GM19238 (cell line): ENCODE results near the gene CACNA1A.
"Not testable (repeated sequence)": the region's sequence is repeated elsewhere in the genome, so short reads cannot be mapped to it uniquely, and the experiment has no call there.

Experiments used
- DNase-seq: peaks from one replicate; pipeline ENCODE4 v3.0.0; 2011; ENCODE audit warnings: low spot score; ENCODE audit not compliant: insufficient read length

The CACNA1A gene

DNA sequence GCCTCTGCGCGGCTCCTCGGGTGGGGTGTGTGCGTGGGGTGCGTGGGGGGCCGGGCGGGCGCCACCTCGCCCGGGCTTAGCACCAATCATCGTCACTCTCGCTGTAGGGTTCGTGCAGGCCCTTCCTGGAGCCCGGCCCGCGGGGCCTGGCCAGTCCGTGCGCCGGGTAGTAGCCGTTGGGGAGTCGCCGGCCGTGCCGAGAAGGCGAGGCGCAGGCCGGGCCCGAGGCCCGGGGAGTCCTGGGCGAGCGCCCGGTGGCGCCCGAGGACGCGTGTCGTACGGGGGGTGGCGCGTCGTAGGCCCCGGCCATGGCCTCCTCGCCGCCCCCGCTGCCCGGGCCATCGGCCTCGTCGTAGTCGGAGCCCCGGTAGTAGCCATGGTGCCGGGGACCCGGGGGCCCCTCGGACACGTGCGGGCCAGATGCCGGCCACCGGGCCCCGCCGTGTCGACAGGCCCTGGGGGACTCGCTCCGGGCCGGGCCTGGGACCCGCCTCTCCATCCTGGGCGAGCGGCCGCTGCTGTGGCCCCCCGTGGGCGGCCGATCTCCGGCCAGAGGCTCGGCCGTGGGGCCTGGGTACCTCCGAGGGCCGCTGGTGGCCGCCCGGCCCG lies 298.9 kb downstream of the CACNA1A start:
- no peak for DNase-seq

DNA sequence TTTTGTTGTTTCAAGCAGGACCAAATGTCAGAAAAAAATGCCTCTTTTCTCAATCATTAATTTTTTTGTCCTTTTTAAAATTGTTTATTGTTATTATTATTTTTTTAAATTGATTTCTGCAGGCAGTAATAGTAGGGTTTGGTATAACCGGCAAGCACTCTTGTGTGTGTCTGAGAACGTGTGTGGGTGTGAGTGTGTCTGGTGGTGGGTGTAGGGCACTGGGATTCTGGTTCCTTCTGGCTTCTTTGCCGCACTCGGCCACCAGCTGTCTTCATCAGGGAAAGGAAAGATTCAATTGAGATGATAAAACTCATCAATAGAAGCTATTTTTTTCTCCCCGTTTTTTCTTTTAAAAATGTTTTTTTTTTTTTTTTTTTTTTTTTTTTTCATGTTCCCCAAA lies 299.7 kb downstream of the CACNA1A start:
- no peak for DNase-seq

- DNase-seq, result not testable (repeated sequence)
These were observed 304.2 kb downstream of the CACNA1A start for GRCh38 chr19:13202112-13202511.

DNA sequence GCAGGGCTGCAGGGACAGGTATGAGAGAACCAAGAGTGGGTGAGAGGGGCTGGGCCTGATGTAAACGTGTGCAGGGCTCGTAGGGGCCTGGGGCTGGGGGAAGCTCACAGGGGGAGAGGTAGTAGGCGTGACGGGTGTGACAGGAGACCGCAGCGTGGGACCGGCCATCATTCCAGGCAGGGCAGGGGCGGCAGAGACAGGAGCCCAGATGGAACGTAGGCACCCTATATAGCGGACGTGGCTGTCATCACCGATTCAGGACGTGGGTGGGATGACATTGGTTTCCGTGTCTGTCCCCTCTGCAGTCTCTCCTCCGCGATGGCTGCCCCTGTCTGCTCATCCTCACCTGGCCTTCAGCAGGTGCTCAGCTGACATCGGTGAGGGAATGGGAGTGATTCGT lies 307.6 kb downstream of the CACNA1A start:
- DNase-seq, result no peak

DNA sequence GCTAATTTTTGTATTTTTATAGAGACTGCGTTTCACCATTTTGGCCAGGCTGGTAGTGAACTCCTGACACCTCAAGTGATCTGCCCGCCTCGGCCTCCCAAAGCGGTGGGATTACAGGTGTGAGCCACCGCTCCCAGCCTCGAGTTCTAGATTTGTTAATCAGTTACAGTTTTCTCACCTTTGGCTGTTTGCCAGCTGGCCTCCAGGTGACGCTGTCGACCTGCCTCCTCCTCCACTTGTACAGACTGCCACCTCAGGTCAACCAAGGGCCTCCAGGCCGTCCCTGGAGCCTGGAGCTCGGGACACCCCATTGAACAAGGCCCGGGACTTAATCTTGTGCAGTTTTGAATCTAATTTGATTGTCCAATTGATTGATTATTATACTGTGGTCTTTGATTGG lies 310.6 kb downstream of the CACNA1A start:
- no peak for DNase-seq

DNA sequence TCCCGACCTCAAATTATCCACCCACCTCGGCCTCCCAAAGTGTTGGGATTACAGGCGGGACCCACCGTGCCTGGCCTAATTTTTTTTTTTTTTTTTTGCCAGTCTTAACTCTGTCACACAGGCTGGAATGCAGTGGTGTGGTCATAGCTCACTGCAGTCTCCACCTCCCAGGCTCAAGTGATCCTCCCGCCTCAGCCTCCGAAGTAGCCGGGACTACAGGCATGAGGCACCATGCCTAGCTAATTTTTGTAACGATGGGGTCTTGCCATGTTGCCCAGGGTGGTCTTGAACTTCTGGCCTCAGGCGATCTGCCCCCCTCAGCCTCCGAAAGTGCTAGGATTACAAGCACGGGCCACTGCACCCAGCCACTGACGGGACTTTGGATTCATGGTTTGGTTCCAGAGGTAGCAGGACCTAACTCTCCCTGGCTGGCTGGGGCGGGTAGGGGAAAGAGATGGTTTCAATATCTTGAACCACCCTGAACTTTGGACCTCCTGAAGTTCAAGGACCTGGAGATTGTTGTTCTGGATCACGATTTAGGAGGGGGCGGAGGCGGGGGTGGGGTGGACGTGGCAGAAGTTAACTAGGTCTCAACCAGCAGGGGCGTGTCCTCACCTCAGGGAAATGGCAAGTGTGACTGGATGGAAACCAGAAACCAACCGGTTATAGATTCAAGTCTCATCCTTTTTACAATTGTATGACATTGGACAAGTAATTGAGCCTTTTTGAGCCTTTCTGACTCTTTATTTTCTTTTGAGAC lies 315.3 kb downstream of the CACNA1A start:
- DNase-seq, result no peak

DNA sequence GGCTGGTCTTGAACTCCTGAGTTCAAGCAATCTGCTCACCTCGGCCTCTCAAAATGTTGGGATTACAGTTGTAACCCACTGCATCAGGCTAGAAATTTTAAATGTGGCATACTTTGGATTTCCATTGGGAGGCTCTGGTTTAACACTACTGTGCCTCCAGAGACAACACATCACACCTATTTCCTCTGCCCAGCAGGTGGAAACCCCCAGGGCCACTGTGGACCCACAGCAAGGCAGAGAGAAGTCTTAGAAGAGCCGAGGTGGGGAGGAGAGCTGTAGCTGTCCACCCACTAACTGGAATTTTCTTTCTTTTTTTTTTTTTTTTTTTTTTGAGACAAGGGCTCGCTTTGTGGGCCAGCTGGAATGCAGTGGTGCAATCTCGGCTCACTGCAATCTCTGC lies 316.7 kb downstream of the CACNA1A start:
- no peak for DNase-seq

- DNase-seq, result no peak
These were observed 318.9 kb downstream of the CACNA1A start for GRCh38 chr19:13187419-13187818.

- DNase-seq, result not testable (repeated sequence)
These were observed 319.6 kb downstream of the CACNA1A start for GRCh38 chr19:13186688-13187087.

- DNase-seq, result not testable (repeated sequence)
These were observed 320.3 kb downstream of the CACNA1A start for GRCh38 chr19:13185763-13186657.

DNA sequence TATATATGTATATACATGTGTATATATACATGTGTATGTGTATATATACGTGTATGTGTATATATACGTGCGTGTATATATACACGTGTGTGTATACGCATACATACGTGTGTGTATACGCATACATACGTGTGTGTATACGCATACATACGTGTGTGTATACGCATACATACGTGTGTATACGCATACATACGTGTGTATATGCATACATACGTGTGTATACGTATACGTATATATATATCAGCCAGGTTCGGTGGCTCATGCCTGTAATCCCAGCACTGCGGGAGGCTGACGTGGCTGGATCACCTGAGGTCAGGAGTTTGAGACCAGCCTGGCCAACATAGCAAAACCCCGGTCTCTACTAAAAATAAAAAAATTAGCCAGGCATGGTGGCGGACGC lies 321.4 kb downstream of the CACNA1A start:
- not testable (repeated sequence) for DNase-seq

- no peak for DNase-seq
These were observed 324.4 kb downstream of the CACNA1A start for GRCh38 chr19:13181747-13182388.

DNA sequence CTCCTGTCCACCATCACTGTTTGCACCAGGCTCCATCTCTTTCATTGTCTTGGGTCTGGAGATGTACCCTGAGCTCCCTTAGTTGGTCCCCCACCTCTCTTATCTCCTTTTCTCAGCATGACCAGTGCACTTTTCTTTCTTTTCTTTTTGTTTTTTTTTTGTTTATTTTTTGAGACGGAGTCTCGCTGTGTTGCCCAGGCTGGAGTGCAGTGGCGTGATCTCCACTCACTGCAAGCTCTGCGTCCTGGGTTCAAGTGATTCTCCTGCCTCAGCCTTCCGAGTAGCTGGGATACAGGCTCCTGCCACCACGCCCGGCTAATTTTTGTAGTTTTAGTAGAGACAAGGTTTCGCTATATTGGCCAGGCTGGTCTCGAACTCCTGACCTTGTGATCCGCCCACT lies 328.0 kb downstream of the CACNA1A start:
- DNase-seq, result not testable (repeated sequence)

- not testable (repeated sequence) for DNase-seq
These were observed 328.7 kb downstream of the CACNA1A start for GRCh38 chr19:13177584-13177983.

- no peak for DNase-seq
These were observed 329.9 kb downstream of the CACNA1A start for GRCh38 chr19:13176345-13176744.

- no peak for DNase-seq
These were observed 333.0 kb downstream of the CACNA1A start for GRCh38 chr19:13173139-13173737.

GRCh38 chr19:13172346-13173138 lies 333.7 kb downstream of the CACNA1A start:
- DNase-seq, result no peak

GRCh38 chr19:13171146-13171545 lies 335.1 kb downstream of the CACNA1A start:
- DNase-seq, result no peak

- DNase-seq, result no peak
These were observed 336.5 kb downstream of the CACNA1A start for GRCh38 chr19:13169769-13170168.

DNA sequence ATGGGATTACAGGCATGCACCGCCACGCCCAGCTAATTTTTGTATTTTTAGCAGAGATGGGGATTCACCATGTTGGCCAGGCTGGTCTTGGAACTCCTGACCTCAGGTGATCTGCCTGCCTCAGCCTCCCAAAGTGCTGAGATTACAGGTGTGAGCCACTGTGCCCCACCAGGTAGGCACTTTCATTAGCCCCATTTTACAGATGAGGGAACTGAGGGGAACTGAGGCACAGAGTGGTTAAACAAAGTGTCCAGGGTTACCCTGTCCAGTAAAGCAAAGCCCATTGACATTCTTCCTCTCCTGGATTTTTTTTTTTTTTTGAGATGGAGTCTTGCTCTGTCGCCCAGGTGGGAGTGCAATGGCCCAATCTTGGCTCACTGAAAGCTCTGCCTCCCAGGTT lies 340.1 kb downstream of the CACNA1A start:
- DNase-seq, result not testable (repeated sequence)
